ENCODE measurements around the gene ALDH3A1. TPM values are rescaled to one million over a fixed set of nuclear protein-coding genes. Genes with fewer than 3 reads are reported as not detected.

The ALDH3A1 gene
- polyA plus RNA-seq, 3 donors, result 1.5 to 1.8 (median 1.6) TPM

- no peak for DNase-seq
Observed at GRCh38 chr17:19743101-19744100, 4.7 kb downstream of the ALDH3A1 start.

DNA sequence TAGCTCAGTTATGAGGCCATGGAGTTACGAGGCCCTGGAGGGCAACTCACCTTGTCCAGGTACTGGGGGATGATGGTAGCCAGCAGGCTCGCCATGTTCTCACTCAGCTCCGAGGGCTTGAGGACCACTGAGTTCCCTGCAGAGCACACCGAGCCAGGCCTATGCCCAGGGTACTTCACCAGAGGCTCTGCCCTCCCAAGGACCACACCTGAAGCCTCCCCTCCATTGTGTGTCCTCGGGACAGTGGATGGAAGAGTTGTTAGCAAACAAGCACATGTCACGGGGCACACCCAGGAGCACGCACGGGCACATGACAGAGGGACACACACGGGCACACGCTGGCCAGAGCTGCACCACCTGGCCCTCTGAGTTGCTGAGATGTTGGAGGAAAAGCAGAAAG lies 5.6 kb downstream of the ALDH3A1 start:
- no peak for DNase-seq

DNA sequence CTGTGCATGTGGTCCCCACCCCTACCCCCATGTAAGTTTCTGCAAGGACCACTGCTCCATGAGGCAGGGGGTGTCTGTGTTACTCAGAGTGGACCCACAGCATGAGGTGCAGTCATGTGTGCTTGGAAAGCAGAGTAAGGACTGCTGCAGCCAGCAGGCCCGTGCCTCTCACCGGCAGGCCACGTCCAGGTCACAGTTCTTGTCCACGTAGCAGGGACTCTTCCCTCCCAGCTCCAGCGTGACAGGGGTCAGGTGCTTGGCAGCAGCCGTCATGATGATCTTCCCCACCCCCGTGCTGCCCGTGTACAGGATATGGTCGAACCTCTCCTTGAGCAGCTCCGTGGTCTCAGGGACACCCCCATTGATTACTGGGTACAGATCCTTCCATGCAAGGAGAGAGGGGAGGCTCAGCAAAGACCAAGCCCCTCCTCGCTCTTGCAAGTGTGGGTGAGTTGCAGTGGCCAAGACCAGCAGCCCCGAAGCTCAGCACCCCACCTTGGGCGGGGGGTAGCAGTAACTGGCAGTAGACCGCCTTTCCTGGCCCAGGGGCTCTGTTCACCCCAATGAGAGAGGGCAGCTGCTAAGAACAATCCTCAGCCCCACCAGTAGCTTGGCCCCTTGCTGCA lies 6.2 kb downstream of the ALDH3A1 start:
- no peak for DNase-seq

DNA sequence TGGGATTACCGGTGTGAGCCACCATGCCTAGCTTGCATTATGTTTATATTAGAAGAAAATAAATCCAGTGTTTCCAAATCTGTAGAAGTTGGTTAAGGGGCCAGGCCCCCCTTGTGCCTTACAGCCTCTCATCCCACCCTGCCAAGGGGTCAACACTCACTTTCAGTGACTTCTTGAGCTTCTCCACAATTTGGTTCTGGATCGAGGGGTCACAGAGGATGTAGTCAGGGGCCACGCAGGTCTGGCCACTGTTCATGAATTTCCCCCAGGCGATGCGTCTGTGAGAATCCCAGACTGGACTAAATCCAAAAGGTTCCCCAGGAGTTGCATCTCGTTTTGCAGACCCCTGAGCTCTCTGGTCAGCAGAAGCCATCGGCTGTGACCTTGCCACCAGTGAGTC lies 7.2 kb downstream of the ALDH3A1 start:
- no peak for DNase-seq

- no peak for DNase-seq
Observed at GRCh38 chr17:19739241-19740201, 8.6 kb downstream of the ALDH3A1 start.

DNA sequence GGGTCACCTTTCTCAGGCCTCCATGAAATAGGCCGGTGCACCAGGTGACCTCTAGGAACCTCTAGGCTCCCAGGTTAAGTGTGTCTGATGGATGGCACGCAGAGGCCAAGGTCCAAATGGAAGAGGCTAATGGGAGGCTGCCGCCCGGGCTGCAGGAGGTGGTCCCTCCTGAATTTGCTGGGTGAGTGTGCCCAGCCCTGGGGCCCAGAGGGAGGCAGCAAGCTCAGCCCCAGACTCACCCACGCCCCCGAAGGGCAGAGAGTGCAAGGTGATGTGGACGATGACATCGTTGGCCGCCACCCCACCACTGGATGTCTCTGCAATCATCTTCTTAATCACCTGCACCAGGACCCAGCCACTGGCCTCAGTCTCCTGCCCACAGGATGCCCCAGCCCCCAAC lies 9.3 kb downstream of the ALDH3A1 start:
- DNase-seq, result no peak

DNA sequence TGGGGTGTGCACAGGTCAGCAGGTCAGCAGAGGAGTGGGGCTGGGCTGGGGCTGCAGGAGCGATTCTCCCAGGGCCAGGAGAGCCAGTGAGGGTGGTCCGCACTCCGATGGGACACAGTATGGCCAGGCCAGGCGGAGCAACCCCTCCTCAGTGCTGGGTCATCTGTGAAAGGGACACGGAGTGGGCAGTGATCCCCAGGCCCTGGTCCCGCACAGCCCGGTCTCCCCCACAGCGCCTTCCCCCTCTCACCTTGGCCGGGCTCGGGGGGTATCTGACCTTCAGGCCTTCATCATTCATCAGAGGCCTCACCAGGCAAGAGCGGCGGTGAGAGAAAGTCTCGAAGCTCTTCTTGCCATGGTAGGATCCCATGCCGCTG lies 10.0 kb downstream of the ALDH3A1 start:
- no peak for DNase-seq

GRCh38 chr17:19737305-19738072 lies 10.6 kb downstream of the ALDH3A1 start:
- DNase-seq, result no peak

GRCh38 chr17:19736071-19736470 lies 12.0 kb downstream of the ALDH3A1 start:
- no peak for DNase-seq

- no peak for DNase-seq
Observed at GRCh38 chr17:19733953-19734526, 14.1 kb downstream of the ALDH3A1 start.

DNA sequence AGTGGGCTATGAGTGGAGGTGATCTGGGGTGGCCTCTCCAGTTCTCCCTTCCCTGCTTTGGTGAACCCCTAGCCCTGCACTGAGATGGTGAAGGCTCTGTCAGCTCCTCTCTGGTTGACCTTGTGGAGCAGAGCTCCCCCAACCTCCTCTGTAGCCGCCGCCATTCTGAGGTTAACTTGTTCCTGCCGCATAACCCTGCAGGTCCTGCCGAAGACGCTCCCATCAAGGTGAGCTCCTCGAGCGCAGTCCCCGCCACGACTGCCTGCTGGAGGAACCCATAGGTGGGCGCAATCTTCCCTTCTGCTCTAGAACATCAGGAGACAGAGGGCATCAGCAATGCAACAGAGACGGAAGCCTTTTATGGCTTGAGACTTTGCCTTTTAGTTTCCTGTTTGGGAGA lies 16.5 kb downstream of the ALDH3A1 start:
- DNase-seq, result no peak

GRCh38 chr17:19730843-19731242 lies 17.3 kb downstream of the ALDH3A1 start:
- DNase-seq, result no peak

DNA sequence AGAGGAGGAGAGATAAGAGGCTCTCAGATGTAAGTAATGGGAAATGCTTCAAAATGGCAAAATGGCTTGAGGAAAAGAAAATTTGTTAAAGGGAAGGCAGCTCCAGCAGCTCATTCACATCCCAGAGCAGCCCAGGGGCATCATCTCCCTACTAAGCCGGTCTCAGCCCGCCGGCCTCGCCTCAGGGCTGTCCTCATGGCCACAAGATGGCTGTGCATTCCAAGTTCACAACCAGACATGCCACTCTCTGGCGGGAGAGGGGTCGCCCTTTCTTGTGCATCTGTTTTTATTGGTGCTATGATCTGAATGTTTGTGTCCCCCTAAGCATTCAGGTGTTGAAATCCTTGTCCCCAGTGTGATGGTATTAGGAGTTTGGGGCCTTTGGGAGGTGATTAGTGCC lies 18.2 kb downstream of the ALDH3A1 start:
- DNase-seq, result no peak

GRCh38 chr17:19728084-19728495 lies 20.0 kb downstream of the ALDH3A1 start:
- DNase-seq, result no peak

DNA sequence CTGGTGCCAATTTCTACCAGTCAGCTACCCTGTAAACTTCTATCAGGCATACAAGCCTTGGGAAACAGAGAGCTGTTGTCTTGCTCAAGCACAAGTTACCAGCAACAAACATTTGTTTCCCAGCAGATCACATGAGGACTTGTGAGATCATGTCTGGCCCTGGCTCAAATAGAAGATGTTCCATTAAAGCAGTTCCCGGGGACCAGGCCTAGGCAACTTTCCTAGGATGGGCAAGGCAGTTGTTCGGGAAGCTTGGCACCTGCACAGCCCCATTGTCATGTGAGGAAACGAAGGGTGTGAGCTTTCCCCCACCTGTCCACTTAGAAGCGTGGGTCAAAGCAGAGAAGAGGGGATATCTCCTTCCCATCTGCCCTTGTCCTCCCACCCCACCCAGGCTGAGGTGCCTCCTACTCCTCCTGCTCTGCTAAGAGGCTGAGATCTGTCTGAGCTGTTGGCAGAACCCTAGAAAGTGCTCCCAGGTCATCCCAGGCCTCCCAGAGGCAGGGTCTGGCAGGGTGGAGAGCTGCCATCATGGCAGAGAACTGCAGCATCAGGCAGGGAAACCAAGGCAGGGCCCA lies 20.5 kb downstream of the ALDH3A1 start:
- DNase-seq, result no peak

- no peak for DNase-seq
Observed at GRCh38 chr17:19726631-19727376, 21.3 kb downstream of the ALDH3A1 start.

- no peak for DNase-seq
Observed at GRCh38 chr17:19725486-19725885, 22.6 kb downstream of the ALDH3A1 start.

DNA sequence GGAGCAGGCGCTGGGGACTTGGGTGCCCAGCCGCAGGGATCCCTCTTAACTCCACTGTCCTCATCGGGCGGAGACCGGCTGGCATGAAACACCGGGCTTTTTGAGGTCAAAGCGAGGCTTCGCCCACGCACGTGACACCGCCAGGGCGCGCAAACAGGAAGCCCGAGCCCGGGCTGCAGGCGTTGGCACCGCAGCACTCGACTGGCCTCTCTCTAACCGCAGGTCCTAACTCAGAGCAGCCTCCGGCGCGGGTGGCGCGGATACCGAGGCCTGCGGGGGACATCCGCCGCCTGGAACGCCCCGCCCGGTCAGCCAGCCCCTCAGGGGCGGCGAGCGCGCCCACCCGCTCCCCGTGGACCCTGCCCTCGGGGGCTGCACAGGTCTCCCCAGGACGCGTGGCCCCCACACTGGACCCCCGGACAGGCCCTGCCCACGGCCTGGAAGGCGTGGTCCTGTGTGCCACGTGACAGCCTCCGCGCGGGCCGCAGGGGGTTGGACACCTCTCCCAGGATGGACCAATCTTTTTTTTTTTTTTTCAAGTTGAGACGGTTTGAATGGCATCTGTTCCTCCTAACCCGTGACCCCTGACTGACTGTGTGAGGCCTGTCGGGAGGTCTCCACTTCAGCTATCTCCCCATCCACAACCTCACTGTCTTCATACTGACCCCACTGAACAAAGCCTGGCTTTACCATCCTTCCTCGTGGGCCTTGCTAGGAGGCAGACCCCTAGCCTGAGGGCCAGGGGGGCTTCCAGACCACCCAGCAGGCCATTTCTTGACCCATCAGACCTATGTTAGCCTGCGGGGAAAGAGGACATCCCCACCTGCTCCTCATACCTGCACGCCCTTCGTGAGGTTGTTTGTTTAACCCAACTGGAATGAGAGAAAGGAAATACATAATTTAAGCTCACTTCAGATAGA lies 23.3 kb downstream of the ALDH3A1 start:
- no peak for DNase-seq

DNA sequence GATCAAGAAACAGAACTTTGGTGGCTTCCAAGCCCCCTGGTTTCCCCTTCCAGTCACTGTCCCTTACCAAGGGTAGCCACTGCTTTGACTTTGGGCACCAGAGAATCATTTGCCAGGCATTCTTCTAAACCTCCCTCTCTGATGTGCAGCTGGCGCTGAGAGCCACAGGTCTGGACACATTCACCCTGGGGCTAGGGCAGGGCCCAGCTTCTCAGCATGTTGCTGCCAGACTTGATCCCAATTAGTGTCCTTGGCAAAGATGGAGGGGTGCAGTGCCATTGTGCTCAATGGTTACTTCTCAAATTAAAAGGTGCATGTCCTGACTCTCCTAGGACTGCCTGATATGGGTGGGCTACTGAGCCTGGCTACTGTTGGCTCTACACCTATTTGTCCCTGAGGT lies 24.1 kb downstream of the ALDH3A1 start:
- DNase-seq, result no peak

All from renal pelvis (tissue), 4 donors.